Breast epithelium (tissue), 3 donors: Measurements from ENCODE around the gene PCDHA3. TPM values are rescaled to one million over a fixed set of nuclear protein-coding genes. Genes with fewer than 3 reads are reported as not detected.

ENCODE experiments used
- total RNA-seq, 3 donors: library from RNA; depleted of rRNA; stranded (reverse); fragments of >200 nt; gene quantifications; one replicate each; pipeline ENCODE4 v1.1.0, GENCODE V29; 2016

PCDHA3 gene
- total RNA-seq, 3 donors from 2014 or later = 0.96 to 2.8 (median 0.98) TPM

Other genes starting within 250 kb of the PCDHA3 start
- 10 to 100 TPM; 13.6 to 28.4 (median 24.9) TPM for gene SRA1, start 243.6 kb upstream of the PCDHA3 start, total RNA-seq
- 10 to 100 TPM; 22.2 to 39.8 (median 35.7) TPM for gene APBB3, start 236.5 kb upstream of the PCDHA3 start, total RNA-seq
- 10 to 100 TPM; 20.3 to 30.4 (median 27.0) TPM for gene SLC35A4, start 236.2 kb upstream of the PCDHA3 start, total RNA-seq
- 100 to 1,000 TPM in 1 of 3 donors, 10 to 100 TPM in 2; 46.9 to 119 (median 65.7) TPM for gene CD14, start 167.9 kb upstream of the PCDHA3 start, total RNA-seq
- gene TMCO6, start 161.6 kb upstream of the PCDHA3 start, total RNA-seq = 10 to 100 TPM; 23.0 to 45.4 (median 34.1) TPM
- 10 to 100 TPM; 60.0 to 68.2 (median 67.8) TPM for gene NDUFA2, start 153.4 kb upstream of the PCDHA3 start, total RNA-seq
- gene IK, start 153.2 kb upstream of the PCDHA3 start, total RNA-seq = 100 to 1,000 TPM; 113 to 146 (median 138) TPM
- 10 to 100 TPM; 20.0 to 25.6 (median 25.3) TPM for gene WDR55, start 136.2 kb upstream of the PCDHA3 start, total RNA-seq
- gene DND1, start 127.5 kb upstream of the PCDHA3 start, total RNA-seq = 1 to 10 TPM in 2 of 3 donors, under 1 TPM in 1; 0.88 to 2.6 (median 1.4) TPM
- gene HARS1, start 109.7 kb upstream of the PCDHA3 start, total RNA-seq = 10 to 100 TPM; 43.2 to 53.7 (median 53.1) TPM
- gene HARS2, start 109.6 kb upstream of the PCDHA3 start, total RNA-seq = 10 to 100 TPM; 21.1 to 39.4 (median 32.4) TPM
- gene ZMAT2, start 100.6 kb upstream of the PCDHA3 start, total RNA-seq = 10 to 100 TPM; 45.2 to 55.0 (median 52.2) TPM
- not detected for gene PCDHA1, start 14.9 kb upstream of the PCDHA3 start, total RNA-seq
- gene PCDHA2, start 6.2 kb upstream of the PCDHA3 start, total RNA-seq = under 1 TPM in 2 of 3 donors, not detected in 1; 0.33 to 0.59 TPM
- 1 to 10 TPM in 2 of 3 donors, under 1 TPM in 1; 0.64 to 5.4 (median 2.6) TPM for gene PCDHA4, start 6.0 kb downstream of the PCDHA3 start, total RNA-seq
- 1 to 10 TPM in 1 of 3 donors, under 1 TPM in 2; 0.16 to 1.2 (median 0.66) TPM for gene PCDHA5, start 20.6 kb downstream of the PCDHA3 start, total RNA-seq
- gene PCDHA6, start 26.9 kb downstream of the PCDHA3 start, total RNA-seq = 1 to 10 TPM in 2 of 3 donors, under 1 TPM in 1; 0.96 to 4.2 (median 2.6) TPM
- 1 to 10 TPM; 1.3 TPM for gene PCDHA7, start 33.2 kb downstream of the PCDHA3 start, total RNA-seq
- under 1 TPM; 0.32 to 0.98 (median 0.88) TPM for gene PCDHA8, start 40.1 kb downstream of the PCDHA3 start, total RNA-seq
- gene PCDHA9, start 47.3 kb downstream of the PCDHA3 start, total RNA-seq = 1 to 10 TPM in 1 of 3 donors, under 1 TPM in 2; 0.16 to 1.5 (median 0.66) TPM
- gene PCDHA10, start 54.8 kb downstream of the PCDHA3 start, total RNA-seq = 1 to 10 TPM in 2 of 3 donors, under 1 TPM in 1; 0.64 to 6.4 (median 4.9) TPM
- 1 to 10 TPM in 2 of 3 donors, under 1 TPM in 1; 0.48 to 4.3 (median 3.4) TPM for gene PCDHA11, start 67.9 kb downstream of the PCDHA3 start, total RNA-seq
- 1 to 10 TPM in 2 of 3 donors, under 1 TPM in 1; 0.48 to 6.9 (median 5.0) TPM for gene PCDHA12, start 74.3 kb downstream of the PCDHA3 start, total RNA-seq
- gene PCDHA13, start 81.1 kb downstream of the PCDHA3 start, total RNA-seq = 1 to 10 TPM; 1.3 to 3.5 (median 1.6) TPM
- 1 to 10 TPM in 2 of 3 donors, under 1 TPM in 1; 0.80 to 2.5 (median 2.3) TPM for gene PCDHAC1, start 125.2 kb downstream of the PCDHA3 start, total RNA-seq
- gene PCDHAC2, start 165.4 kb downstream of the PCDHA3 start, total RNA-seq = 1 to 10 TPM; 2.1 to 2.8 (median 2.6) TPM